Measurements from ENCODE around the gene TNFRSF8. TPM values are rescaled to one million over a fixed set of nuclear protein-coding genes. Genes with fewer than 3 reads are reported as not detected.
"Not testable (repeated sequence)": the region's sequence is repeated elsewhere in the genome, so short reads cannot be mapped to it uniquely, and the experiment has no call there.

TNFRSF8 gene
- total RNA-seq, 2 donors from 2014 or later, result 3.0 to 6.0 TPM

- no peak for DNase-seq (ENCODE audit: low spot score)
- Histone ChIP-seq H3K4me1 (no peaks in the 10 kb centered on the region), H3K27me3 (no peaks in the 10 kb centered on the region), H3K36me3 (no peaks in the 10 kb centered on the region), H3K27ac (no peak overlapping the region), H3K4me3 (no peak overlapping the region), H3K9me3 (no peaks in the 10 kb centered on the region)
- TF ChIP-seq, protein P1, sequence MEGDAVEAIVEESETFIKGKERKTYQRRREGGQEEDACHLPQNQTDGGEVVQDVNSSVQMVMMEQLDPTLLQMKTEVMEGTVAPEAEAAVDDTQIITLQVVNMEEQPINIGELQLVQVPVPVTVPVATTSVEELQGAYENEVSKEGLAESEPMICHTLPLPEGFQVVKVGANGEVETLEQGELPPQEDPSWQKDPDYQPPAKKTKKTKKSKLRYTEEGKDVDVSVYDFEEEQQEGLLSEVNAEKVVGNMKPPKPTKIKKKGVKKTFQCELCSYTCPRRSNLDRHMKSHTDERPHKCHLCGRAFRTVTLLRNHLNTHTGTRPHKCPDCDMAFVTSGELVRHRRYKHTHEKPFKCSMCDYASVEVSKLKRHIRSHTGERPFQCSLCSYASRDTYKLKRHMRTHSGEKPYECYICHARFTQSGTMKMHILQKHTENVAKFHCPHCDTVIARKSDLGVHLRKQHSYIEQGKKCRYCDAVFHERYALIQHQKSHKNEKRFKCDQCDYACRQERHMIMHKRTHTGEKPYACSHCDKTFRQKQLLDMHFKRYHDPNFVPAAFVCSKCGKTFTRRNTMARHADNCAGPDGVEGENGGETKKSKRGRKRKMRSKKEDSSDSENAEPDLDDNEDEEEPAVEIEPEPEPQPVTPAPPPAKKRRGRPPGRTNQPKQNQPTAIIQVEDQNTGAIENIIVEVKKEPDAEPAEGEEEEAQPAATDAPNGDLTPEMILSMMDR (IDR thresholded peaks at IDR 0.05), result no peak
Observed at GRCh38 chr1:12035312-12035711, 27.8 kb upstream of the TNFRSF8 start.

GRCh38 chr1:12037486-12038355, 25.4 kb upstream of the TNFRSF8 start:
- TF ChIP-seq, protein P1 (IDR thresholded peaks at IDR 0.05), result no peak
- no peaks in the 10 kb centered on the region for H3K9me3 ChIP-seq
- H3K27ac ChIP-seq, result no peak overlapping the region
- no peaks in the 10 kb centered on the region for H3K27me3 ChIP-seq
- H3K36me3 ChIP-seq, result no peaks in the 10 kb centered on the region
- no peak for DNase-seq (ENCODE audit: low spot score)
- H3K4me1 ChIP-seq, result no peaks in the 10 kb centered on the region
- H3K4me3 ChIP-seq, result no peak overlapping the region

DNA sequence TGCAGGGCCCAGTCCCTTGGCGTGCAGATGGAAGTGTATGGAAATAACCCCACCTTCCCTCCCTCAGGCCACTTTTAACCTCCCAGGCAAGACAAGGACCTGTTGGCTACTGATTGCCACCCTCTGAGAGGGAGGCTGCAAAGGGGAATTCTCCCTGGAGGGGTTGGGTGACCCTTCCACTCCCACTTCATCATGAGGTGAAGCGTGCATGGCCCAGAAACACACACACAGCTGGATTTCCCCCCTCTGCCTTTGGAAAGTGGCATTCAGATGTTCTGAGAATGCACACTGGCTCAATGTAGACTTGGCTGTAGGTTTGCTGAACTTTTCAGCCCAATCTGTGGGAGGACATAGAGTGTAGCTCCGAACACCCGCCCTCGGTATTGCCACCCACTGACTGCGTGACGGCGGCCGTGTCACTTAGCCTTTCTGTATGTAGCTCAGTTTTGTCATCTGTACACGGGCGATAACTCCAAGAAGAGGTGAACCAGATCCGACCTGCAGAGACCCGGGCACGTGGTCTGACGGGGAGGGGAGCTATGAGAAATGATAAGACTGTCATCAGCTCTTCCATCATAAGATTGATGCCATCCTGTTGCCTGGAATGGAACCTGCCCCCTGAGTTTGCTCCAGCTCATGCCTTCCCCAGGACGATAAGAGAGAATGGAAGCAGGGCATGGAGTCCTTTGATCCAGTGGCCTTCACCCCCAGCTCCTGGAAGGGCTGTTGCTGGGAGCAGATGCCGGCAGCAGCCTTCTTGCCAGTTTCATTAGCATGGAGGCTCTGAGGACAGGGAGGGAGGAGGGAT, 24.5 kb upstream of the TNFRSF8 start:
- Histone ChIP-seq H3K9me3 (no peaks in the 10 kb centered on the region), H3K4me3 (no peak overlapping the region), H3K27me3 (no peaks in the 10 kb centered on the region), H3K27ac (no peak overlapping the region), H3K36me3 (no peaks in the 10 kb centered on the region), H3K4me1 (no peaks in the 10 kb centered on the region)
- DNase-seq (ENCODE audit: low spot score), result no peak
- TF ChIP-seq, protein P1 (IDR thresholded peaks at IDR 0.05), result no peak

- Histone ChIP-seq H3K4me1 (no peaks in the 10 kb centered on the region), H3K9me3 (no peaks in the 10 kb centered on the region), H3K4me3 (no peak overlapping the region), H3K27me3 (no peaks in the 10 kb centered on the region), H3K27ac (no peak overlapping the region), H3K36me3 (no peaks in the 10 kb centered on the region)
- TF ChIP-seq, protein P1 (IDR thresholded peaks at IDR 0.05), result no peak
- DNase-seq (ENCODE audit: low spot score), result no peak
Observed at GRCh38 chr1:12039164-12039525, 24.0 kb upstream of the TNFRSF8 start.

GRCh38 chr1:12039824-12040456, 23.2 kb upstream of the TNFRSF8 start:
- not testable (repeated sequence) for DNase-seq (ENCODE audit: low spot score); H3K4me3 ChIP-seq; H3K27me3 ChIP-seq; H3K4me1 ChIP-seq; H3K9me3 ChIP-seq; H3K27ac ChIP-seq; H3K36me3 ChIP-seq
